Medulla oblongata (tissue), 1 donor: Measurements from ENCODE around the gene BMPER.

ENCODE experiments used
- DNase-seq: peaks from one replicate; pipeline ENCODE4 v3.0.0-alpha.2; 2015; ENCODE audit errors: extremely low spot score

The BMPER gene

DNA sequence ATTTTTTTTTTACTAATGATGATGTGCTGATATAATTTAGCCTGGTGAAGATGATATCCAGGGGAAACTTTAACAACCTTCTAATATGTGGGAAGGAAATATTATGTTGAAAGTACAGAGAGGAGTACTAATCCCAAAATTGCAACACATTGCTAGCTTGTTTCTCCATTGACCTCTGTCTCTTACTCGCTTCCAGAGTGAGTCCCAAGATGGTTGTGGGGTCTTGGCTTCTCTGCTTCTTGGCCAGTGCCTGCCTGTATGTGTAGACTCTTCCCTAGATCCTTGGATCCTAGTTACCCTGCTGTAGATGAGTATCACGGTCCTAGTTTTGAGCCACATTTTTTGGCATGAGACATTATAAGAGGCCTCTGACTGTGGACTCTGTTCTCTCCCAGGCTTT, 17.5 kb downstream of the BMPER start:
- no peak for DNase-seq

DNA sequence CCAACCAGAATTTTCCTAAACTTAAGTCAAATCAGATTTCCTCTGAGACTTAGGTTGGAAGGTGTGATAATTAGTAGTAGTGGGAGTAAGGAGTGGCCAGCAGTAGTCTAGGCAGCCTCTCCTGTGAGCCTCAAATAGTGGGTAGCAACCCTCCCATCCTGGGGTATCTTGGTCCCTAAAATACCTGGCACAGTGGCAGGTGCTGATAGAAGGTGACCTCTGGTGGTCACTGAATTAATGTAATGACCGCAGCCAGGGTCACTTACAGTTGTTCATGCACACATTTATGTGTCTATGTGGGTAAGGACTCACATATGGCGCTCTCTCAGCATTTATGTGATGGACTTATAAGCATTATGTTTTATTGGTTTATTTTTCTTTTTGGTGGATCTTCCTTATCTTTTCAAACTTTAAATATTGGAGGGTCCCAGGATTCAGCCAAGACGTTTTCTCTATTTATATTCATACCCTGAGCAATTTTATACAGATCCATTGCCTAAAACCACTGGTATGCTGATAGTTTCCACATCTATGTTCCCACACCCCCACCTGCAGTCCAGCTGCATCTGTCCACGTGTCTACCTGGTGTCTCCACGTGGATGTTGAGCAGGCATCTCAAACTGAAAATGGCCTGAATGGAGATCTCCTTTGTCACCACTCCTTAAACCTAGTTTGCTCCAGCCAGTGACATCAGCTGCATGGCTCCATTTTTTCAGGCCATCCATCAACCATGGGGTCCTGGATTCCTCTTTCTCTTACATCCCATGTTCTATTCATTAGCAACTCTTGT, 18.3 kb downstream of the BMPER start:
- no peak for DNase-seq

DNA sequence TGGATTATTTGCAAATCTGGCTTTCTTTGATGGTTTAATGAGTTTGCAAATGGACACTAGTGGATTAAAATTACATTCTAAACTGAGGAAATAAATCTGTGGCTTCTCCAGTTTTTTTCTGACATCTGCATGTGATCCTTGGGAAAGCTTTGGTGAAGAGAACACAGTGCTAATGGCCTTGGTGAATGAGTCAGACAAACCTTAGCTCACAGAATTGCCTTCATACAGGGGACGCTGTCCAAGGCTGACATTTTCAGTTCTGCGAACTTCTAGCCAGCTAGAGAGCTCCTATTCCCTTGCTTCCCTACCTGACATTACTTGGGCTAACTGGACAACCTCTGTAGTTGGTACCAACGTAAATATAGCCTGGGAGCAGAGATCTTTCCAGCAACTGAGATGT, 21.2 kb downstream of the BMPER start:
- DNase-seq, result no peak

DNA sequence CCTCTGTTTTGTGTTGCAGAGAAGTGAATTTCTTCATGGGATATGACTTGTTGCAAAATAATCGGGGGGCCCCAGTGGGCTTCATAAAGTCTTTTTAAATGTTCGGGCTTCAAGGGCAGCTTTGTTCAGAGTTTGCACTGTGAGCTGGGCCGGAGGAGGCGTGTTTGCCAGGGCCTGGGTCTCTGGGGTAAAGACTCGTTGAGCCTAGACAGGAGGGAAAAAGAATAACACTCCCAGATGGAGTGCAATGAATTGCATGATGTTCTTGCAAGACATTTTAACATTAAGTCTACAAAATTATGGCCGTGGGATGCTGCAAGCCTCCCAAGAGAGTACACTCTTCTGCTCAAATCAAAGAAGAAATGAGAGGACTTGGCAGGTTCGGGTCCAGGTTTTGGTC, 23.6 kb downstream of the BMPER start:
- no peak for DNase-seq

DNA sequence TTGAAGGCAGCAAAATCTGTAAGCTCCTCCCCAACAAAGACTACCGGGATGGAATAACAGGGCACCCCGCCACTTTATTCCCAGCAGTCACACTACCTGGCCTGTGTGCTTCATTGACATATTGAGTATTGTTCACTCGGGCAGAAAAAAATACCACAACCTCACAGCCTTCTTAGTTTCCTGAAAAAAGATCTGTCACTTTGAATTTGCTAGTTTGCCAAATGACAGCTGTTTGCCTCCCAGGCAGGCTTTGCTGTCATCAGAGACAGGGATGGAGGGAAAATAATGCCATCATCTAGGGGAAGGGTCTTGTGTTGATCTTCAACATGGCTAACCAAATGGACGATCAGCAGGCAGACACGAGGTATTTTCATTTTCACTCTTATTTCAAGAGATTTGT, 26.9 kb downstream of the BMPER start:
- DNase-seq, result peak; percentile 25

DNA sequence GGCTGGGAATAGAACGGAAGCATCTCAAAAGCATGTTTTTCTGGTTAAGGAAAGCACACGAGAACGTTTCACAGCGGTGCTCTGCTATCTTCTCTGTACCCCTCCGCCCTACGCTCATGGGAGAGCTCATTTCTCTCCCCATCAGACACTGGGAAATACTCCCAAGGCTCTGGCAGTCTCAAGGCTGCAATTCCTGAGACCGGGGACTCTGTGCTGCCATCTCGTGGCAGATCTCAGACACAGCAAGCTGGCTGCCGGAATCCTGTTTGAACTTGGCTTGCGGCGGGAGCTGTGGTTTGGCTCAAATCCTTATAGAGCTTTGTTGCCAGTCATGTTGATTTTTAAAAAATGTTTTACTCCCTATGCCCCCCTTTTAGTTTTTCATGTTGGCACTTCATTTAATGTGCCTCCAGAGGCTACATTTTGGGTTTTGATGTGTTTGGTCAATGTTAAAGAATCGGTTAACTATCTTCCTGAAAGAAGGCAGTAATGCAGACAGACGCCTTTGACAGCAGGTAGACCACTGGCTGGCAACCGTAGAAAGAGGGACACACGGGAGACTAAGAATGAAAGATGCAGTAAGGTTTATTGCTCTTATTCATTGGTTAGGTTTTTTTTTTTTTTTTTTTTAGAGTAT, 27.6 kb downstream of the BMPER start:
- DNase-seq, result peak; percentile 93

DNA sequence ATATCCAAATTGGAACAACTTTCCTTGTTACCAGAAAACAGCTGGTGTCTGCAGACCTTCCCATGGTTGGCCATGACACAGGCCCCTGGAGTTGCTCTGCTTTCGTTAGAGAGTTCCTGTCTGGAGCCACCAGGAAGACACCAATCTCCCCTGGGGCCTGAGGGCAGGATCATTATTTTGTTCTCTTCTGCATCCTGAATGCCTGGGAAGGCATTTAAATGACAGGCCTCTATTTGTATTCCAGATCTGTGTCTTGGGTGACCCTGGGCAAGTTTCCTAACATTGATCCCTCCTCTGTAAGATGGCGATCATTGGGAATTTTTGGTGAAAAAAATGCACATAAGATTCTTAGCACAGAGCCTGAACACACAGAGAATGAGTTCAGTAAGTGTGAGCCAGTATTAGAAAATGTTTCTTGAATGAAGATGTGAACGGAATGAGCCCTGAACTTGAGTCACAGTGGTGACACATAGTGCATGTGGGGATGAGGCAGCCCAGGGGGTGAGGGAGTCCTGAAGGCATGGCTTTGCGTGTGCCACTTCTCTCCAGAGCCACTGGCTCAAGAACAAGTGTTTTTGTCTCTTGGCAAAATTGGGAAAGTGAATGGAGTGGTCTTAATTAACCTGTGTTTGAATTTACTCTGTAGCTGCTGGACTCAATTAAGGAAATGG, 28.4 kb downstream of the BMPER start:
- no peak for DNase-seq

DNA sequence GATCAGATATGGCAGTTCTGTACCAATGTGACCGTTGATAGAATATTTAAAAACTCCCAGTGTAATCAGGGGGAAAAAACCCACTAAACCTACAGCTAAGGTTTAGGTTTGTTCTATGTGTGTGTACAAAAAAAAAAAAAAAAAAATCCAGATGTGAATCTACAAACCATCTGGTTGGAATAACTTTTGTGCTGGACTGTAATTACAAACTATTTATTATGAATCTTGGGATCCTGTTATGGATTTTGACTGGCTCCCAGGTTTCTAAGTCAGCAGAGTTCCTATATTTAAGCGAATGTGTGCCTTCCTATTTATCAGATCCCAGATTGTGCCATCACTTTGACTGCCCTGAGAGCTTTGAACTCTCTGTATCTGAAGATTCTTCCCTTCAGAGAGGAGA, 29.1 kb downstream of the BMPER start:
- DNase-seq, result no peak

DNA sequence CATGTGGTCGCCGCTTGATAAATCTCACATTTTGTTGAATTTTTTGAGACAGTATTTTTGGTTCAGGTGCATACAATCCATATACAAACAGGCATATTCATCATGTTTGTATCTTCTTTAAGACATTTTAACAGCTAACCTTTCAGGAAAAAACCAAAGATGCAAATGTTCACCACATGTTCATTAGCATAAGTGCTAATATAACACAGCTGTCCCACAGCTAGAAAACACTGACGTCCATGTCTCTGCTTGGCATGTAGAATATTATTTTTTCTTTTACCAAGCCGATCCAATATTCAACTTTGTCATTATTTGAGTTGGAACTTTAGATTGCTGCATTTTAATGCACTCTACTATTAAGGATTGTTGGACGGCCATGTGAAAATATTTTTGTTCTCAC, 31.2 kb downstream of the BMPER start:
- no peak for DNase-seq

DNA sequence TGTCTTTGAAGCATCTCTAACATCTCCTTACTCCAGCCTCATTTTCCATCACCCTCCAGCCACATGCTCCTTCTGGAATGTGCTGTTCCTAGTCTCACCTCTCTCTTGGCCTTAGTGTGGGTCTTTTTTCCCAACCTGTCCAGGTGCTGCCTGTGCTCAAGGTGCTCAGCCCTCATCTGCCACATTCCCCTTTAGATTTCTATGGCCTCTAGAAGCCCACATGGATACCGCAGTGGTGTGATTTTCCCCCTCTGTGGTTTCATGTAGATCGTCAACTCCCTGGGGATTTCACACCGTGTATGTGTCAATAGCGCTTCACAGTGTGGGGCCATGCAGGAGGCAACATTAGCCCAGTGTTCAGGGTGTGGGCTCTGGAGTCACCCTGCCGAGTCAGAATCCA, 32.5 kb downstream of the BMPER start:
- no peak for DNase-seq

DNA sequence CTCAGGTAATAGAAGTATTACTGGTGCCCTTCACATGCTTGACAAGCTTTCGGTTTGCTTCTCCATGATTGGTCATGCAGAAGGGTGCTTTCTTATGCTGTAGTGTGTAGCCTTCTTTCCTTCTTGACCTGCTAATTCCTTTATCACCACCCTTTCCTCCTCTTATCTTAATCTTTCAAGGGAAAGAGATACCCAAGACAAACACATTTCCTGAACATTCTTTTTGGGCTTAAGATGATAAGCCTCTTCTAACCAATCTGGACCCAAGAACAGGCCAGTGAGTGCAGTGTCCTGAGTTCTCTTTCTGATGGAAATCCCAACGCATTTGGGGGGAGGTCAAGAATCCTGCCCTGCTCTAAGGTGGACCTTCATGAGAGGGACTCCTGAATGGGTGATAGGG, 33.8 kb downstream of the BMPER start:
- no peak for DNase-seq

DNA sequence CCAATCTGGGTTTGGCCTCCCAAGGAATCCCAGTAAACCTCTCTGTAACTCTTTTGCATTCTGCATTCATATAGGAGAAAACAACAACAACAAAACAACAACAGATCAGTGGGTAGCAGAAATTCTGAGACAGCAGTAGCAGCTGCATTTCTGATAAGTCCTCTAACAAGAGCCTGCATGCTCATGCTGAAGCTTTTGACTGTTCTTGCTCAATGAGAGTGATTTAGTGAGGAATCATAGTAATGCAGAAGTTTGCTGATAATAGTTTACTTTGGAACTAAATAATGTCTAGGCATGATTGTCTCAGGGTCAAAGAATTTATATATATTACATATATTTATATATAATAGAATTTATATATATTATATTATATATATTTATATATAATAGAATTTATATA, 35.2 kb downstream of the BMPER start:
- no peak for DNase-seq

DNA sequence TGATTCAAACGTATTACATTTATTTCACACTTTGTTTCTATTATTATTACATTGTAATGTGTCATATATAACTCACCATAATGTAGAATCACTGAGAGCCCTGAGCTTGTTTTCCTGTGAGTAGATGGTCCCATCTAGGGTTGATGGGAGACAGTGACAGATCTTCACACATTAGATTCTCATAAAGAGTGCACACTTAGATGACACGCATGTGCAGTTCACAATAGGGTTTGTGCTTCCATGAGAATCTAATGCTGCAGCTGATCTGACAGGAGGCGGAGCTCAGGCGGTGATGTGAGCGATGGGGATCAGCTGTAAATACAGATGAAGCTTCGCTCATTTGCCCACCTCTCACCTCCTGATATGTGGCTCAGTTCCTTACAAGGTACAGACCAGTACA, 36.1 kb downstream of the BMPER start:
- DNase-seq, result no peak

DNA sequence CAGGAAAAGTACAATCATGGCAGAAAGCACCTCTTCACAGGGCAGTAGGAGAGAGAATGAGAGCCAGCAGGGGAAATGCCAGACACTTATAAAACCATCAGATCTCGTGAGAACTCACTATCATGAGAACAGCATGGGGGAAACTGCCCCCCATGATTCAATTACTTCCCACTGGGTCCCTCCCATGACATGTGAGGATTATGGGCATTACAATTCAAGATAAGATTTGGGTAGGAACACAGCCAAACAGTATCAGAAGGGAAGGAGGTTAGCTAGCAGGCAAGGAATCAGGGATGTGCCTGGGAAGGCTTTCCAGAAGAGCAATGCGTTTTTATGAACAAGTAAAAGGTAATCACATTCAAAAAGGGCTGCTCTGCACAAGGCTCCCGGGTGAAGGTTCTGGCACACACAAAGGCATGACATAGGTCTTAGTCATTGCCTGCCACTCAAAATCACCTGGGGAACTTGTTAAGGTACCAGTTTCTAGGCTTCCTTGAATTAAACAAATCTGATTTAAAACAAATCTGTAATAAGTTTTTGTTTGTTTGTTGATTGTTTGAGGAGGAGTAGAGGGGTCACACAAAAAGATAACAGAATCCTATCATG, 40.9 kb downstream of the BMPER start:
- DNase-seq, result no peak

DNA sequence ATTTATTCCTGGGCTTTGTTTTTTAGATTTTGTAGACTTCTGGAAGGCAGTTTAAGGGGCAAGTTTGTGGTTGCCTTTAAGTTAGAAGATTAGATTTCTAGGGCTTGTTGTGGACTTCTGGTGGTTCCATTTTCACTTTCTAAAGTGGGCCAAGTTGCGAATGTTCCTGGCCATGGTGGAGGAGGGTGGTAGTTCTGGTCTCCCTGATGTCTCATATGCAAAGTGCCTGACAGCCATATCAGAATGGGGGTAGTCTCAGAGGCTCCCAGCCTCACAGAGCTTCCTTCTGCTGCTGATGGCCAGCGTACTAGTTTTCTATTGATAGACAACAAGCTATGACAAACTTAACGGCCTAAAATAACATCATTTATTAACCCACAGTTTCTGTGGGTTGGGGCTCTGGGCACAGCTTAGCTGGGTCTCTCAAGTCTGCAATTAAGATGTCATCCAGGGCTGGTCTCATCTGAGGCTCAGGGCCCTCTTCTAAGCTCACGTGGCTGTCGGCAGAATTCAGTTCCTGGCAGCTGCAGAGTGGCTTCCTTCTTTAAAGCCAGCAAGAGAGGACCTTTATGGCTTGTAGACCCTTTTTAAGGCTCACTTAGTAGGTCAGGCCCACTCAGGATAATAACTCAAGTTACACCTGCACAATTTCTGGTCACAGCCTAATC, 44.8 kb downstream of the BMPER start:
- no peak for DNase-seq

DNA sequence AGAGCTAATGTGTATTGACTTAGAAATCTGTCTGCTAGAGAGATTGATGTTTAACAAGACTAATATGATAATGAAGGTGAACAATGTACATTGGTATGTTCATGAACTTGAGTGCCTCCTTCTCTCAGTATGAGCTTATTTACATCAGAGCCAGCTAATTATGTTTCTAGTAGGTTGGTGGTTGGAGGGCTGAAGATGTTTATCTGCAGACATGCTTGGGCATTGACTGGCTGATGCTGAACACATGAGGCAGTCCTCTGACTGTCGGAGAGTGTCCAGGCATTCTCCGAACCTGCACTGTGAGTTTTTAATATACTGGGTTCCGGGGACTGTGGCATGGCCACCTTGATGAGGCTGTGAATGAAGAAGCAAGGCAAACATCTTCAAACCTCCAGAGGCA, 47.5 kb downstream of the BMPER start:
- DNase-seq, result no peak

DNA sequence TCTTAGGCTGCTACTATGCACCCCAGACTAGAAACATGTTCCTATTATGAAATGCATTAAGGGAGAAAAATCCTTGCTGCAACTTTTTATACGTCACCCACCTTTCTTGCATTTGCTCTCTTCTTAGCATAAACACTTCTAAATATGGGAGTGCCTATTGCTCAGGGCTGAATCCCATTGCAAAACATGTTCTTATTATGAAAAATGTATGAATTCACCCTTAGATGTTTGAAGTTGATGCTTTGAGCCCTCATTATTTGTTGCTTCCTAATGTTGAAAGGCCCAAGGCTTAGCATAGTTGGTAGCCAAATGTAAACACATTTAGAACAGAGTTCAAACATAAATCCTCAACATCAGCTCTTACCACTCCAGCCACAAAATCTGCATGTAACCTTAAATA, 52.8 kb downstream of the BMPER start:
- no peak for DNase-seq

DNA sequence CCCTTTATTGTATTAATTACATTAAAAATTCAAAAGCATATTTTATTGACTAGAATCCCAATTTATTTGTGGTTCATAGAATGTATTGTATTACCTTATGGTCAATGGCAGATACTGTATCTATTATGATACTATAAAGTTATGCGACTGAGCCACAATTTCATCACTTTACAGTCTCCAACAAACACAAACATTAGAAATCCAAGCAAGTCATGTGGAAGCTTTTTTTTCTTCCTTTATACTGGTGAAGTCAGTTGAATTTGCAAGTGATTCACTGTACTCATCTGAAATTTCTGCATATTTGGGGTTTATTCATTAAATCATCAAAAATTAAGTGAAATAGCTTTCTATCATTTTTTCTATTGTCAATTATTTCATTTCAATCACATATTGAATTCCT, 54.3 kb downstream of the BMPER start:
- DNase-seq, result no peak

DNA sequence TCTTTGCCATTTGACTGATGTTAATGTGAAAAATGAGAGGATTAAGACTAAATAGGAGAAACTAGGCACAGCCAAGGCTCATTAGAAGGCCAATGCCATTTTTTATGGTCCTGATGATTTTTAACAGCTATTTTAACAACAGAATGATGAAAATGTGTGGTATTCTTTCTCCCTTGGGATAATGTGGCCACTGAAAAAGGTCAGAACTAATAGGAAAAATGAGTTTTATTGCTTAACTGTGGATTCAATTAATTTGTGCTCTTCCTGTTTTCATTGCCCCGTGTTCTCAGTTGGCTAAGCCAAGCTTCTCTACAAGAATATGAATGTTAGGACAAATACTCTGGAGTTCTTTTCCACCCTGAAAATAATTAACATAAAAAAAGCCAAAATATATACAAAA, 56.6 kb downstream of the BMPER start:
- DNase-seq, result no peak

DNA sequence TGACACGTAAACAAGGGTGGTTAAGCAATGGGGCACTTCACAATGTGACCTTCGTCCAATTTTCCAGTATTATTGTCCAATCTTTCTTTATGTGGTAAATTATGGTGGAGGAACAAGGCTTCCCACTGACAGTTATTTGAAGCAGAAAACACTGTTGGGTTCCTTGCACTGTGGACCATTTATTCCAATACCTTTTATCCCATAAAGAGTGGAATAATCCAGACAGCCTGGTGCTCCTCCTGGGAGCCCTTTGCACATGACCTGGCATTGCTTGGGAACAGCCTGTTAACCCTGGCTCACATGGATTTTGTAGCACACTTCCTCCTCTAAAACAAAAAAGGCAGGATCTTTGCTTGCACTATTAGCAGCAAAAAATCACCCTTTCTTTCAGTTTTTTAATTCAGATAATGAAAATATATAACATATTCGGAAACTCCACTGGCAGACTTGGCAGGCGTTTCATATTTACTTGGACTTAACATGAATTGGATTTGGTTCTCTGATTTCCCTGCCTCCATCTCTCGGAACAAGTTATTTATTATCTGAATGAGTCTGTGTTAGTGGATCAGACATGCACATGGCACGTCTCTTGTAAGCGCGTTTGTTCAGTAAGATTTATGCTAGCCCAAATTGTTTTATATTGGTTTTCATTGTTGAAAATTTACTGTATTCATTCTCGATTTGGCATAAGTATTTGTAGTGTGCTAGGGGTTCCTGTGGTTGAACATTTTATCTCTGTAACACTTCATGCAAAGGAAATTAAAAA, 59.3 kb downstream of the BMPER start:
- no peak for DNase-seq

DNA sequence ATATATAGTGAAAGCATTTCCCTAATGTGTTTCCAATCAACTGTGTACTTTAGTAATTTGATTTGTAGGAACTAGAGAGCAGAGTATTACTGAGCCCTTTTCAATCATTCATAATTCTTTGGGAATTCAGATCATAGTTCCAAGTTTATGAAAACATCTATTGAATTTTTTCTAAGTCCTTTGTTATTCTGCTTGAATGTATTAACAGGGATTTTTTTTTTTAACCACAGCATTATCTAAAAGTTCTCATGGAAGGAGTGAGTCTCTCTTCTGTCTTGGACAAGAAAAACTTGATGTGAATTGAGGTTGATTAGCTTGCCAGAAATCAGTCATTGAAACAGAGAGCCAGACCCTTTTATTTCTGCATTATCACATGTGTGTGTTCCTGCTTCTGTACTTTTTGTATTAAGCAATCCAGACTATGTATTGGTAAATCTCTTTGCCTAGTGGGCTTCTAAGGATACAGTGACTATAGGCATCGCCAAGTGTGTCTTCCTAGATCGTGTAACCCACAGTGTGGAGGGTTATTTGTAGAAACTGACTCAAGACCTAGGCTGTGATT, 59.9 kb downstream of the BMPER start:
- no peak for DNase-seq
